CD4-positive, alpha-beta T cell treated with Interleukin-1 beta for 1 hour (primary cell): ENCODE results near the gene MRGPRF.
A peak's percentile ranks its signal among the peaks of the same experiment; 100 is the strongest.

Experiments
- DNase-seq, 2 donors: peaks; one replicate each; pipeline ENCODE4 v3.0.0-alpha.2; 2020 to 2022

Gene MRGPRF

DNA sequence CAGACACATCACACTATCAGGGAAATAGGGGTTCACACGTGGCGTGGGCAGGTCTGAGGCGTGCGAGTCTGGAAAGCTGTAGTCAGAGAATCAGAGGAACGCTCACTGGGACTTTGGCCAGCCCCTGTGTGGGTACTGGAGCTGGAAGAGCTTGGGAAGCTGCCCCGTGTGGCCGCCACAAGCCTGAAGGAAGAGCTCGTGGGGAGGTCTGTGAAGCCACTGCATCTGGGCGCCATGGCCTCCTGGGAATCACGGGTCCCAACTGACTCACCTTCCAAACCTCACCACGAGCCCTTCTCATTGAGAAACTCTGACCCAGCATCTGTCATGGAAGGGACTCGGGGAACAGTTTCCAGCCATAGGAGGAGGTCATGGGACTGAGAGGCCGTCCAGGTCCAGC, 5.9 kb upstream of the MRGPRF start:
- DNase-seq, result no peak

DNA sequence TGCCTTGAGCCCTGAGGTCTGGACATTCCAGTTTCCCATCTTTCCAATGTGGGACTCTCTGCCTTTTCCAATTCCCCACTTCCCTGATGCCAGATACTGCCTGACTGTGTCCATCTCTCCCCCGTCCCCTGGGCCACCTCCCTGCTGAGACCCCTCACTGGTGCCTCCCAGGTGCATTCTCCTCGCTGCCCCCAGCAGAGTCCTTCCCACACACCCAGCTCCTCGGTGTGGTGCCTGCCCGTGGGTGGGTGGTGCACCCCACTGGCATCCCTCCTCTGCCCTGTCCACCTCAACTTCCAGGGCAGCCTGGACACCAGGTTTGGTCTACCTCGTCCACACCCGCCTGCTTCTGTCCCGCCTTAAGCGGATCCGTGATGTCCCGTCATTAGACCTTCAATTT, 4.9 kb upstream of the MRGPRF start:
- no peak for DNase-seq

- DNase-seq, result no peak
Measured at GRCh38 chr11:69014898-69015549, 2.0 kb upstream of the MRGPRF start.

- DNase-seq, result no peak
Measured at GRCh38 chr11:69014084-69014851, 1.2 kb upstream of the MRGPRF start.

- no peak for DNase-seq
Measured at GRCh38 chr11:69012092-69013008, 696 bp downstream of the MRGPRF start.

- DNase-seq, result no peak
Measured at GRCh38 chr11:69011624-69012091, 1.4 kb downstream of the MRGPRF start.

DNA sequence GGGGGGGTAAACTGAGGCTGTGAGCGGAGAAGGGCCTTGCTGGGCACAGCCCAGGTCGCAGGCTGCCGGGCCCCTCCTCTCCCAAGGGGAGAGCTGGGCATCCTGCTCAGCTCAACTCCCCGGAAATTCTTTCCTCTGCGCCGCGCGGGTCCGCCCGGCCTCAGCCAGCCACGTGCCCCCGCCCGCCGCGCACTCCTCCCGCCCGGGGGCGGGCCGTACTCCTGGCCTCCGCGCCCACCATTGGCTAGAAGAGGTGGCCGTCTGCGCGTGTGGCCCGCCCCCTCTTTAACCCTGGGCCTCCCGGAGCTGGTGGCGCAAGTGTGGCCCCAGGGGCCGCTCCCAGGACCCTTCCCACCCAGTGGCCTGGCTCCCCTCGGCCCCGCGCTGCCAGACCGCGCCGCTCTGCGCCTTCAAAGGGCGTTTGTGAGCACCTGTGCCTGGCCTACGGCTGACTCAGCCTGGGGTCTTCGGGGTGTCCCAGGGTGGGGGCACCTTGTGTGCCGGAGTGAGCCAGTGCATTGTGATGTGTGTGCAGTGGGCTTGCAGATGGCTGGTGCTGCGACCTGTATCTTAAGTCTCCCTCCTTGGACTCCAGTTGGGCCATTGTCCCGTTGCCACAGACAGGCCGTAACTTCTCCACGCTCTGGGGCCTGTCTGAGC, 2.0 kb downstream of the MRGPRF start:
- DNase-seq, result peak; percentile 10 to 25

DNA sequence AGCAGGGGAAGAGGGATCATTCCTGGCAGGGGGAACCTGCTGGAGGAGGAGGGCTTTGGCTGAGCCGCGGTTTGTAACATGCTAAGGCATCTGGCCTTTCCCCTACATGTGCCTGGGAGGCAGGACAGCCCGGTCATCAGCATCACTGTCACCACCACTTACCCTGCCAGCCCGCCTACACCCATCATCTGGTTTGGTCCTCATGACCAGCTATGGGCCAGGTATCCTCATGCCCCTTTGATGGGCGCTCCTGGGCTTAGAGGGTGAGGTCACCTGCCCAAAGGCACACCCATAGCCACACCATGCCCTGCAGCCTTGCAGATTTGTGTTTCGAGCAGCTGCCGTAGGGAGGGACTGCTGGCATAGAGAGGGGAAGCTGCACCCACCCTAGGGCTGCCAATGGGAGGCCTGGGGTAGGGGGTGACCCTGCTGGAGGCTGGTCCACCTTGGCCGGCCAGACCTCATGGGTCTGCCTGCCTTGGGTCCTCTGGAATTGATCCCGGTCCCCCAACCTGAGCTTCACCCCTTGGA, 2.6 kb downstream of the MRGPRF start:
- no peak for DNase-seq

DNA sequence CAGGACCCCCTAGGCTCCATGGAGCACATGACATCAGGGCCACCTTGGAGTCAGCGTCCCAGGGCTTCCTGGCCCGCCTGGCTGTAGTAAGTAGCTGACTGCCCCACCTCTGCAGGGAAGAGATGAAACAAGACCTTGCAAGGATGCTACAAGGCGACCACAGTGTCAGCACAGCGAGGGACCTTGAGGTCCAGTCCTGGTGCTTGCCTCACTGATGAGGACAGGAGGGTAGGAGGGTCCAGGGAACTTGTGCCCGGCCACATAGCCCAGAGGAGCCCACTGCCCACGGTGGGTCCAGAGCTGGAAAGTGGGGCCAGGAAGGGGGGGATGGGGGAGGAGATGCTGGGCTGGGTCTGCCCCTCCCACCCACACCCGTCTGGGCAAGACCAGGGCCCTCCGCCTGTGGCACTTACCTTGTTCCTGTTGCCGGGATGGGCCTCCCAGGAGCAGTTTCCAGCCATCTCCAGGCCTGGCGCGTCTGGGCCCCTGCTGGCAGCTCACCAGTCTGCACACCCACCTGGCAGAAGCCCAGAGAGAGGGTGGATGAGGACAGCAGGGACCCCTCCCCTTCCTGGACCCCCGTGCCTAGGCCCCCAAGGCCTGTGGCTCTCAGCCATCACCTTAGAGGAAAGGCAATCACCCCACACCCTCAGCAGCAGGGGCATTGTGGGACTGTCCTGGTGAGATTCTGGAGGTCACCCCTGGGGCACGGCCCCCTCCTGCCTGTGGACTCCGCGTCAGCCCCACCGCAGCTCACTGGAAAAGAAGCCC, 3.4 kb downstream of the MRGPRF start:
- DNase-seq, result no peak

GRCh38 chr11:69008737-69009440, 4.2 kb downstream of the MRGPRF start:
- no peak for DNase-seq

DNA sequence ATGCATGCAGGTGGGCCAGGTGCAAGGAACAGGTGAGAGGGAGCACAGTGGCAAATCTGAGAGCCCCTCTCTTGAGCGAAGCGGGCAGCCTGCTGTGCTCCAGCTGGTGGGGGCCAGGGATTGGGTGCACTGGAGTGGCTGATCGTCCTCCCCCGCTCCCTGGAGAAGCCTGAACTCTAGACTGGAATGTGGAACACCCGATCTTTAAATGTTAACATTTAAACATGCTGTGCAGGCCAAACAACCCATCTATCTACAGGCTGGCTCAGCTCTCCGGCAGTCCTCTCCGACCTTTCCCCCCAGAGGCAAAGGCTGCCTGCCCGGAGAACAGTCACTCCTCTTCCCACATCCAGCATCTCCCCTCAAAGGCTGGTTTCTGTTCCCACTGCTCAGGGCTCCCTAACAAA, 5.1 kb downstream of the MRGPRF start:
- DNase-seq, result no peak

- DNase-seq, result no peak
Measured at GRCh38 chr11:69006816-69007215, 6.2 kb downstream of the MRGPRF start.

GRCh38 chr11:69005631-69006368, 7.2 kb downstream of the MRGPRF start:
- no peak for DNase-seq

- no peak for DNase-seq
Measured at GRCh38 chr11:69005183-69005630, 7.8 kb downstream of the MRGPRF start.

DNA sequence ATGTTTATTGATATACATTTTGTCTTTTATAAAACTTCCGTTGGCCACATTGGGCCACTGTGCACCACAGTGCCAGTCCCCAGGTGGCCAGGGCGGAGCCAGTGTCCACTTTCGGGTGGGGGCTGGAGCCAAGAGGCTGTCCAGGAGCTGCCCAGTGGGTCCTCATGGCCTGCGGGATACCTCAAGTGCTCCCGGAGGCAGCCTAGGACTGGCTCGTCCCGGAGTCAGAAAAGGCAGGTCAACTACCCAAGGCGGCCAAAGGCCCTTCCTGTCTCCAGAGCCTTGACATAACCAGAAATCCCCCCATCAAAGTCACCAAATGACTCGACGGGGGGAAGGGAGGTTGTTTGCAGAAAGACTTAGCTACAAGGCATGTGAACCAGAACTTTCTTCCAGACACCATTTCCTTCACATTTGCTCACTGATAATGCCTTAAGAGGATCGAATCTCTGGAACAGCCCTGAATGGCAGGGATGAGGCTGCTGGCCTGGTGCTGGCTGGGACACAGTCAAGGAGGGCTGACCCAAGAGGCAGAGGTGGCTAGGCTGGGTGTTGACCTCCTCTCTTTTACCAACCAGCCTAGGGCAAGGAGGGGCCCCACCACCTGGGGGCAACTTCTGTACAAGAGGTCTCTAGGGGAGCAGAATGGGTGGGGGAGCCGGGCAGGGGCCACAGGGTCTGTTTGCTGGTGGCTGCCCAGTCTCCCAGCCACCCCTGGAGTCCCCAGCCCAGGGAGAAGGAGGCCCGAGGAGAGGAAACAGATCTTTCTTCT, 8.4 kb downstream of the MRGPRF start:
- no peak for DNase-seq

GRCh38 chr11:69003866-69004367, 9.1 kb downstream of the MRGPRF start:
- no peak for DNase-seq

GRCh38 chr11:69003301-69003865, 9.7 kb downstream of the MRGPRF start:
- no peak for DNase-seq

- no peak for DNase-seq
Measured at GRCh38 chr11:69002570-69003231, 10.3 kb downstream of the MRGPRF start.
